ENCODE measurements around the gene SUOX. TPM values are rescaled to one million over a fixed set of nuclear protein-coding genes. Genes with fewer than 3 reads are reported as not detected.

Gene SUOX
- total RNA-seq, 1 donor from 2014 or later, result 2.1 TPM

DNA sequence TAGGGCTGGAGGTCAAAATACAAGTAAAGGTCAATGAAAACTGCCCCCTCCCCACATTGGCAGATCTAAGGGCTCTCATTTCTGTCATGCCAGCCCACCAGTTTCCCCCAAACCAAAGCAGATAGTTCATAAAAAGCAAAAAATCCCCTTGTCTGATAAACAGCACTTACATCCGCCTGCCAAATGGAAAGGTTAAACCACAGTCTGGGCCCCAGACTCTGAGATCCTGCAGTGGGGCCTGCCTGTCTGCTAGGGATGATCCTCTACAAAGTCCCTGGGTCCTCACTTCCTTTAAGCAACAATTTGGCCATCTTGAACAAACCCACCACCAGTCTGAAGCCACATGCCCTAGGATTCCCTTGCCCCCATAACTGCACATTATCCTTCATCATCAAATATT, 34.9 kb downstream of the SUOX start:
- DNase-seq (ENCODE audit: low read depth) (no peak), FAIRE-seq (no peak)
- Histone ChIP-seq H3K27me3 (ENCODE audit: control insufficient read depth, insufficient read depth, low read length) (no peaks in the 10 kb centered on the region), H3K36me3 (ENCODE audit: control insufficient read depth, insufficient read depth, low read length) (no peaks in the 10 kb centered on the region), H3K4me3 (ENCODE audit: low read depth, low read length) (no peak overlapping the region)
- TF ChIP-seq, protein P1, sequence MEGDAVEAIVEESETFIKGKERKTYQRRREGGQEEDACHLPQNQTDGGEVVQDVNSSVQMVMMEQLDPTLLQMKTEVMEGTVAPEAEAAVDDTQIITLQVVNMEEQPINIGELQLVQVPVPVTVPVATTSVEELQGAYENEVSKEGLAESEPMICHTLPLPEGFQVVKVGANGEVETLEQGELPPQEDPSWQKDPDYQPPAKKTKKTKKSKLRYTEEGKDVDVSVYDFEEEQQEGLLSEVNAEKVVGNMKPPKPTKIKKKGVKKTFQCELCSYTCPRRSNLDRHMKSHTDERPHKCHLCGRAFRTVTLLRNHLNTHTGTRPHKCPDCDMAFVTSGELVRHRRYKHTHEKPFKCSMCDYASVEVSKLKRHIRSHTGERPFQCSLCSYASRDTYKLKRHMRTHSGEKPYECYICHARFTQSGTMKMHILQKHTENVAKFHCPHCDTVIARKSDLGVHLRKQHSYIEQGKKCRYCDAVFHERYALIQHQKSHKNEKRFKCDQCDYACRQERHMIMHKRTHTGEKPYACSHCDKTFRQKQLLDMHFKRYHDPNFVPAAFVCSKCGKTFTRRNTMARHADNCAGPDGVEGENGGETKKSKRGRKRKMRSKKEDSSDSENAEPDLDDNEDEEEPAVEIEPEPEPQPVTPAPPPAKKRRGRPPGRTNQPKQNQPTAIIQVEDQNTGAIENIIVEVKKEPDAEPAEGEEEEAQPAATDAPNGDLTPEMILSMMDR (IDR thresholded peaks at IDR 0.05; ENCODE audit: insufficient read depth, low read length, severe bottlenecking), result no peak

DNA sequence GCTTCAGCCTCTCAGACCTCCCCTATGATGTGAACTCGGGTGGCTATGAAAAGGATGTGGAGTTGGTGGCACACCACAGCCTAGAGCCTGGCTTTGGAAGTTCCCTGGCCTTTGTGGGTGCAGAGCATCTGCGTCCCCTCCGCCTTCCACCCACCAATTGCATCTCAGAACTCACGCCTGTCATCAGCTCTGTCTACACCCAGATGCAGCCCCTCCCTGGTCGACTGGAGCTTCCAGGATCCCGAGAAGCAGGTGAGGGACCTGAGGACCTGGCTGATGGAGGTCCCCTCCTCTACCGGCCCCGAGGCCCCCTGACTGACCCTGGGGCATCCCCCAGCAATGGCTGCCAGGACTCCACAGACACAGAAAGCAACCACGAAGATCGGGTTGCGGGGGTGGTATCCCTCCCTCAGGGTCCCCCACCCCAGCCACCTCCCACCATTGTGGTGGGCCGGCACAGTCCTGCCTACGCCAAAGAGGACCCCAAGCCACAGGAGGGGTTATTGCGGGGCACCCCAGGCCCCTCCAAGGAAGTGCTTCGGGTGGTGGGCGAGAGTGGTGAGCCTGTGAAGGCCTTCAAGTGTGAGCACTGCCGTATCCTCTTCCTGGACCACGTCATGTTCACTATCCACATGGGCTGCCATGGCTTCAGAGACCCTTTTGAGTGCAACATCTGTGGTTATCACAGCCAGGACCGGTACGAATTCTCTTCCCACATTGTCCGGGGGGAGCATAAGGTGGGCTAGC, 37.7 kb downstream of the SUOX start:
- H3K36me3 ChIP-seq (ENCODE audit: control insufficient read depth, insufficient read depth, low read length), result no peaks in the 10 kb centered on the region
- no peak overlapping the region for H3K4me3 ChIP-seq (ENCODE audit: low read depth, low read length)
- DNase-seq (ENCODE audit: low read depth) (no peak), FAIRE-seq (no peak)
- TF ChIP-seq, protein P1 (IDR thresholded peaks at IDR 0.05; ENCODE audit: insufficient read depth, low read length, severe bottlenecking), result no peak
- no peaks in the 10 kb centered on the region for H3K27me3 ChIP-seq (ENCODE audit: control insufficient read depth, insufficient read depth, low read length)

DNA sequence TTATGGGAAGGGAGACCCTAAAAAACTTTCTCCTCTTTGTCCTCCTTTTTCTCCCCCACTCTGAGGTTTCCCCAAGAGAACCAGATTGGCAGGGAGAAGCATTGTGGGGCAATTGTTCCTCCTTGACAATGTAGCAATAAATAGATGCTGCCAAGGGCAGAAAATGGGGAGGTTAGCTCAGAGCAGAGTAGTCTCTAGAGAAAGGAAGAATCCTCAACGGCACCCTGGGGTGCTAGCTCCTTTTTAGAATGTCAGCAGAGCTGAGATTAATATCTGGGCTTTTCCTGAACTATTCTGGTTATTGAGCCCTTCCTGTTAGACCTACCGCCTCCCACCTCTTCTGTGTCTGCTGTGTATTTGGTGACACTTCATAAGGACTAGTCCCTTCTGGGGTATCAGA, 40.1 kb downstream of the SUOX start:
- DNase-seq (ENCODE audit: low read depth) (no peak), FAIRE-seq (no peak)
- TF ChIP-seq, protein P1 (IDR thresholded peaks at IDR 0.05; ENCODE audit: insufficient read depth, low read length, severe bottlenecking), result no peak
- no peak overlapping the region for H3K4me3 ChIP-seq (ENCODE audit: low read depth, low read length)
- no peaks in the 10 kb centered on the region for H3K36me3 ChIP-seq (ENCODE audit: control insufficient read depth, insufficient read depth, low read length)
- H3K27me3 ChIP-seq (ENCODE audit: control insufficient read depth, insufficient read depth, low read length), result no peaks in the 10 kb centered on the region

DNA sequence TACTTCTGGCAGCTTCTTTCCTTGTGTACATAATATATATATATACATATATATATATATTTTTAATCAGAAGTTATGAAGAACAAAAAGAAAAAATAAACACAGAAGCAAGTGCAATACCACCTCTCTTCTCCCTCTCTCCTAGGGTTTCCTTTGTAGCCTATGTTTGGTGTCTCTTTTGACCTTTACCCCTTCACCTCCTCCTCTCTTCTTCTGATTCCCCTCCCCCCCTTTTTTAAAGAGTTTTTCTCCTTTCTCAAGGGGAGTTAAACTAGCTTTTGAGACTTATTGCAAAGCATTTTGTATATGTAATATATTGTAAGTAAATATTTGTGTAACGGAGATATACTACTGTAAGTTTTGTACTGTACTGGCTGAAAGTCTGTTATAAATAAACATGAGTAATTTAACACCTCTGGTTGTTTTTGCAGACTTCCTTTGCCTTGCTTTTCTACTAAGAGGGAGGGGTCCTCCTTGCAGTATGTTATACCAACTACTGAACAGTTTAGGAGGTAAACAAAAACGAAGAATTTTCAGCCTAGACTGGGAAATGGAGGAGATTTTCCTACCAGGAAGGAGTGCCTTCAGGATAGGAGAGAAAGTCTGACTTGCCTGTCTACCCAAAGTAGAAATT, 41.1 kb downstream of the SUOX start:
- no peaks in the 10 kb centered on the region for H3K27me3 ChIP-seq (ENCODE audit: control insufficient read depth, insufficient read depth, low read length)
- FAIRE-seq, result no peak
- no peak overlapping the region for H3K4me3 ChIP-seq (ENCODE audit: low read depth, low read length)
- no peaks in the 10 kb centered on the region for H3K36me3 ChIP-seq (ENCODE audit: control insufficient read depth, insufficient read depth, low read length)
- TF ChIP-seq, protein P1 (IDR thresholded peaks at IDR 0.05; ENCODE audit: insufficient read depth, low read length, severe bottlenecking), result no peak
- no peak for DNase-seq (ENCODE audit: low read depth)

DNA sequence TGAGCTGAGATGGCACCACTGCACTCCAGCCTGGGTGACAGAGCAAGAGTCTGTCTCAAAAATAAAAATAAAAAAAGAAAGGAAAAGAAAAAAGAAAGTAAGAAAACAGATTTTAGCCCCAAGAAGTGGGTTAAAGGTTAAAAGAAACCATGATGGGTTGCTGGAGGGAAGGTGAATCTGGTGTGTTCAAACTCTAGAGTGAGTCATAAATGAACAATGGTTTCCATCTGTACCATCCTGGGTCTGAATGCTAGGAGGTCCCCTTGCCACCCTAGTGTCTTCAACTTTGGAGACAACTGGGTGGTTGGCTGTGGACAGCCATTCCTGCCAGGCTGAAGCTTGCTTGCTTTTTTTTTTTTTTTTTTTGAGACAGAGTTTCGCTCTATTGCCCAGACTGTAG, 43.1 kb downstream of the SUOX start:
- peaks cover 4% of the 10 kb centered on the region for H3K36me3 ChIP-seq (ENCODE audit: control insufficient read depth, insufficient read depth, low read length)
- no peaks in the 10 kb centered on the region for H3K27me3 ChIP-seq (ENCODE audit: control insufficient read depth, insufficient read depth, low read length)
- FAIRE-seq, result no peak
- TF ChIP-seq, protein P1 (IDR thresholded peaks at IDR 0.05; ENCODE audit: insufficient read depth, low read length, severe bottlenecking), result no peak
- DNase-seq (ENCODE audit: low read depth), result no peak
- no peak overlapping the region for H3K4me3 ChIP-seq (ENCODE audit: low read depth, low read length)

All from bronchial epithelial cell (primary cell).